Kasumi-1 (cell line): ENCODE results near the gene PTK7.
"Not testable (repeated sequence)": the region's sequence is repeated elsewhere in the genome, so short reads cannot be mapped to it uniquely, and the experiment has no call there.

ENCODE experiments used
- DNase-seq, 2 experiments: peaks; one replicate each; lab custom pipeline; 2025; lab: John Stamatoyannopoulos, UW

Gene PTK7

DNA sequence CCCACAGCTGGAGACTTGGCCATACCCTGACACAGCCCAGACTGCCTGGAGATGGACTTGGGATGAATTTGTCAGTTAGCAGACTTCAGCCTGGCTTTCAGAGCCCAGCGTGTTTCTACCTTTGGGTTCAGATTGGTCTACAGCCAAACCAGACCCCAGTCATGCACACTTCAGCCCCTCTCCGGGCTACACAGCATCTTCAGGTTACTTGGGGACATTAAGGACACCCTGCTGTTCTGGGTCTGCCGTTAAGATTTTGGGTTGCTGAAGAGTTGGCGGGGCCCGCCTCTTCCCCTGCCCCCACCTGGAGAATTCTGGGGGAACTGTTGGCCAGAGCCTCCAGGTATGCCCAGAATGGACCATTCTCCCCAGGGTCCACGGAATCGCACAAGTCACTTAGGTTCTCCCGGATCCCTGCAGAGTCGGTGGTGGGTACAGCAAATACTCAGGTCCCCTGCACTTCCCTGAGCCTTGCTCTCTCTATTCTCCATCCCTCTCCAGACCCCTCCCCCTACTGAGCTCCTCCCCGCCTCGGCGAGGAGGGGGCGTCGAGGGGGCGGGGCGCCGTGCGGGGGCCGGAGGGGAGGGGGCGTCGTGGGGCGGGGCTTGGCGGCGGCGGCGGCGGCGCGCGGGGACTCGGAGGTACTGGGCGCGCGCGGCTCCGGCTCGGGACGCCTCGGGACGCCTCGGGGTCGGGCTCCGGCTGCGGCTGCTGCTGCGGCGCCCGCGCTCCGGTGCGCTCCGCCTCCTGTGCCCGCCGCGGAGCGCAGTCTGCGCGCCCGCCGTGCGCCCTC, at the start of gene PTK7:
Gene PTK7, plus strand, starts transcription at position 645 of the 794 bp plus-strand sequence. CDS start 175 bp downstream, outside the sequence.
- DNase-seq: peak; percentile 66 to 79

DNA sequence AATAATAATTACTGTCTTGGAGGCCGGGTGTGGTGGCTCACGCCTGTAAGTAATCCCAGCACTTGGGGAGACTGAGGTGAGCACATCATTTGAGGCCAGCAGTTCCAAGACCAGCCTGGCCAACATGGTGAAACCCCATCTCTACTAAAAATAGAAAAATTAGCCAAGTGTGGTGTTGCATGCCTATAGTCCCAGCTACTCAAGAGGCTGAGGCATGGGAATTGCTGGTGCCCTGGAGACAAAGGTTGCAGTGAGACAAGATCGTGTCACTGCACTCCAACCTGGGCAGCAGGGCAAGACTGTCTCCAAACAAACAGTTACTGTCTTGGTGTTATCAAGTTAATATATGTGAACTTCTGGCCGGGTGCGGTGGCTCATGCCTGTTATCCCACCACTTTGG, 49.7 kb upstream of the PTK7 start:
- no peak for DNase-seq

DNA sequence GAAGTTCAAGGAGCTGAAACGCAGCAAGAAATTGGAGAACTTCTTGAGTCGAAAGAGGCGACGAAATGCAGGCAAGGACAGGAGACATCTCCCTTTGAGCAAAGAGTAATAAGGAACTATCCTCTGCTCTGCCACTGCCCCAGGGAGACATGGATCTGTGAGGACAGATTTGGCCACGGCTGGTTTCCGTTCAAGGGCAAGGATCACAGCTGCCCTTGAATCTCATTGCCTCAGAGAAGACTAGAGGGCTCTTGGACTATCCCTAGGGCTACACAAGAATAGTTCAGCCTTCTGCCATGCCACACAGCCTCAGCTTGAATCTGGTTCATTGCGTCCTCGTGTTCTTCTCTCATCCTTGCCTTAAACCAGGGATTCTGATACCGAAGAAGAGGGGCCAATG, 47.0 kb upstream of the PTK7 start:
- DNase-seq: no peak

DNA sequence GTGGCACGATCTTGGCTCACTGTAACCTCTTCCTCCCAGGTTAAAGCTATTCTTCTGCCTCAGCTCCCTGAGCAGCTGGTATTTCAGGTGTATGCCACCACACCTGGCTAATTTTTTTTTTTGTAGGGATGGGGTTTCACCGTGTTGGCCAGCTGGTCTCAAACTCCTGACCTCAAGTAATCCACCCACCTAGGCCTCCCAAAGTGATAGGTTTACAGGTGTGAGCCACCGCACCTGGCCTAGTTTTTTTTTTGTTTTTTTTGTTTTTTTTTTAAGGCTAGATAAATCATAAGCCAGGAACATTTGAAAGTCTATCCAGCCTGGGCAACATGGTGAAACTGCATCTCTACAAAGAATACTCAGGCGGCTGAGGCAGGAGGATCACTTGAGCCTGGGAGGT, 43.8 kb upstream of the PTK7 start:
- DNase-seq: no peak

DNA sequence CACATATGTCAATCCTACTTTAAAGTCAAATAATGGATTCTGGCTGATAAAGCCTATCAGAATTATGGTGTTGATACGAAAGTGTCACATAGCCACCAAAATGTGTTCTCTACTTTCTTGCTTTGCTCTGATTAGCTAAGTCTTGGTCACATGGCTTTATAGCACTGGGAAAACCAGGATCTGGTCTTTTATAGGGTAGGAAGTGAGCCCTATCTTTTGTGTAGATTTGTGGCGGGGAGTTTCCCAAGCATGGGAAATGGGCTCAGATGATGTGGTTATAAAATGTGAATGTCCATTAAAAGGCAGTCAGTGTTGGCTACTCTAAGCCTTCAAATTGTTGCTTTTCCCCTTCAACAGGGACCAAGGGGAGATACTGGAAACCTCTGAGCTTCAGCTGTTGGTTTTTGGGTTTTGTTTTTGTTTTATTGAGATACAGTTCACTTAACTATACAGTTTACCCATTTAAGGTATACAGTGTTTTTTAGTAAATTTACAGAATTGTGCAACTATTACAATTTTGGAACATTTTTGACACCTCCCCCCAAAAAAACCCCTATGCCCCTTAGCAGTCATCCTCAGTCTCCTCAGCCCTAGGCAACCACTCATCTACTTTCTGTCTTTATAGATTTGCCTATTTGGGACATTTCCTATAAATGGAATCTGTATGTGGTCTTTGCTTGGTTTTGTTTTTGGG, 42.5 kb upstream of the PTK7 start:
- DNase-seq: no peak

DNA sequence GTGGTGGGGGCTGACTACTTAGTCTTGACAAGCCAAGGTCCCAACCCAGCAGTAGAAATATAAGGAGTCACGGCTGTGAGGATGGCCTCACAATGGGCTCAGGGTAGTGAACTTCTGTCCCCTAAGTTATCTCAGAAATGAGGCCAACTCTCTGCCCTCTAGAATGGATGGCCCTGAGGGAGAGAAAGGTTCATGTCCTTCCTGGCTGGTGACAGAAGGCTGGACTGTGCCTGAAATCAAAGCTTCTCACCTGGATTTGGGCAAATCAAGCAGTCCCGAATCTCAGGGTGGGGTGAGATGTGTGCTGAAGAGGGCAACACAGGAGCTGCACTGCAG, 42.0 kb upstream of the PTK7 start:
- DNase-seq: no peak

DNA sequence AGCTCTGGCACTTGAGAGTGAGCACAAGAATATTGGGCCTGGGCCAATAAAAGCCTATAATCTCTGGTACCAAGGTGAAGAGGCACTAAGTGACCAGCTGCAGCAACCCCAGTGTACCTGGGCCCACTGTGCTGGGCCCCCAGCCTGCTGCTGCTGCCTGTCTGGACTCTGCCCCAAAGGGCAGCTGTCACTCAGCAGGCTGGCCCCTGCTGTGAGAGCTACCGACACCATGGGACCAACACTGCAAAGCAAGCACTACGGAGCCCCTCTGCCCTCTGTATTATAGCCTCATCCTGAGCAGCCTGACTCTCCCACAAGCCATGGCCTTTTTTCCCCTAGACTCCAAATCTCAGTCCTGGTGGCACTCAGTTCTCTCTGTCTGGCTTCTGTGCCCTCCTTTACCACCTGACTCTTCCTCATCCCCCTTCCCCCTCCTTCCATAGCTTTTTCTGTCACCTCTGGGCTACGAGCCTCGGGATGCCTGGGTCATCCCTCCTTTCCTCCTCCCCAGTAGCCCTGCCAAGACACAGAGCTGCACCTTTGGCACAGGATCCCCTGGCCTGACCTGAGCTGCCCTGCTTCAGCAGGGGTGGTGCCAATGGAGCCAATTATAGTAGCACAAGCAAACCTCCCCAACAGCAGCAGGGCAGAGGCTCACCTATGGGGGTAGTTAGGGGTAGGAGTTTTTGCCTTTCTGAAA, 40.5 kb upstream of the PTK7 start:
- DNase-seq: no peak

DNA sequence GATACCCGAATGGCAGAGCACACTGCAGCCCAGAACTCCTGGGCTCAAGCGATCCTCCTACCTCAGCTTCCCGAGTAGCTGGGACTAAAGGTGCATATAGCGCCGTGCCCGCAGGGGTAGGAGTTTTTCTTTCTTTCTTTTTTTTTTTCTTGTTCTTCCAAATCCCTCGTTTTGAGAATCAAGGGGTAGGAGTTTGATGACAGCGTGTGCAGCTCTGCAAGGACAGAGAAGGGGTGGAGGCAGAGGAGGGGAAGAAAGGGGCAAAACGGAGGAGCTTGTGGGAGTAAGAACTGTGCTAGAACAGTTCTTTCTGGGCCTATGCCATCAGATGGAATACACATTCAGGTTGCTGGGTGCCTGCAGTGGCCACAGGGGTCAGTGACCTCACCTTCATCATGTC, 39.4 kb upstream of the PTK7 start:
- DNase-seq: no peak

DNA sequence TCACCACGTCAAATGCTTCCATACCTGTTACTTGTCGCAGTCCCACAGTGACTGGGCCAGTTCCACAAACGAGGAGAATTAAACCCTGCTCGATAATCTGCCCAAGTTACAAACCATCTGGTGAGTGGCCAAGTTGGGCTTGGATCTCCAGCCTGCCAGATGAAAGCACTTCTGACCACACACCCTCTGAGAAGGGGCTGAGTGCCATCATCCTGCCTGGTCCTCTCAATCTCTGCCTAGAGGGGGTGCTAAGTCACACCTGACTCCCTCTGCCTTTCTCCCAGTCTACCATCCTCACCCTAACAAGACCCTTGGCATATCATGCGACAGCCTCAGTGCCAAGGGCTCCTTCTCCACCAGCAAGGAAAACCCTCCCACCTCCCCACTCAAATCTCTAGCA, 38.9 kb upstream of the PTK7 start:
- no peak for DNase-seq

DNA sequence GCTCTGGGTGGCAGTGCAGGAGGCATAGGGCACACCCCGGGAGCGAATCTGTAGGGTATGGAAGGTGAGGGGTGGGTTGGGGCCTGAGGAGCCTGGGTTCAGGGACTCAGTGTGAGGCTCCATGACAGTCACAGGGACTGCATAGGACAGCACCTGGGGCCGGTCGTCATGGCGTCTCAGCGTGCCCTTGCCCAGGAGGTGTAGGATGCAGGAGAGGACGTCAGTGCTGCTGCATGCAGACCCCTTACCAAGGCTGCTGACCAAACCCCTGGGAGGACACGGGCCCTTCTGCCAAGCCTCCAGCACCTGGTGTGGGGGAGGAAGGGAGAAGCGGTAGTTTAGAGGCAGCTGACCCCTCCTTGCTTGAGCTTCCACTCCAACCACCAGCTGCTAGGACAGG, 38.4 kb upstream of the PTK7 start:
- DNase-seq: no peak

DNA sequence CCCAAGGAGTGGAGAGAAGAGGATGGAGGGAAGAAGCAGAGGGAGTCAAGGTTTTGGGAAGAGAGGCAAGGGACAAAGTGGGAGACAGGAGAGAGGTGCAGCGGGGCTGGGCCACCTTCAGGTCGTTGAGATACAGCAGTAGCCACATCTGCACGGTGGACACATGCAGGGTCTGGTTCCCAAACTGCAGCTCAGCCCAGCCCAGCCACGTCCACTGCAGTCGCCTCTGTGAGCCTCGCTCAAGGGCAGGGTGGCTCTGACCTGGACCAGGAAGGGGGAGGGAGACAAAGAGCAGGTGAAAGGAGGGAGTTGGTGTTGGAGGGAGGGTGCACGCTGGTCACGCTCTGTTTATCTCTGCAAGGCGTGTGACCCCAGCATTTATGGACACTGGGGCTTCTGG, 37.4 kb upstream of the PTK7 start:
- DNase-seq: no peak

DNA sequence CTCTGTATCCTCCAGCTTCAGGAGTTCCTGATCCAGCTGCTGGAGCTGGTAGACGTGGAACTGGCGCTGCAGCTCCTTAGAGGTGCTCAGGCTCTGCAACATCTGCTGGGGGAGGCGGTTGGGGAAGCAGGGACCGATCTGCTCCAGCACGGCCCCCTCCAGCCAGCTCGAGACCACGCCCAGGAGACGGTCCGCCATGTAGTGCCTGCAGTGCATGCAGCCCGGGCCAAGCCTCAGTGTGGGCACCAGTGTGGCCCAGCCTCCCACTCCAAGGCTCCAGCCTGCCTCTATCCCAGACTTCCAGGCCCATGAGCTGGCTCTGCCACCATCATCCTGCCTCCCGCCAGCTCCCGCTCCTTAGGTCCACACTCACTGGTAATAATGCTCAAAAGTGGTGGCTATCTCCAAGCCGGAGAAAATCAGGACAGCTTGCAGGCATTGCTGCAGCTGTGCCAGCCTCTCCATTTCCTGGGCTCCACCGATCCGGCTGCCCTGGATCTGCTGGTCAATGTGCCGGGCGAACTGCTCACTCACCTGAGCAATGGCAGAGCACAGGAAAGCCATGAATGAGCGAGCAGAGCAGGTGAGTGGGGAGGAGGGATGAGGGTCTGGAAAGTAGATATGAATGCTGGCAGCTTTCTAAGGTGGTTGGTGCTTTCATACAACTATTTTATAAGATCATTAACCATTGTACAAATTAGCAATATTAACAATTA, 35.4 kb upstream of the PTK7 start:
- no peak for DNase-seq

DNA sequence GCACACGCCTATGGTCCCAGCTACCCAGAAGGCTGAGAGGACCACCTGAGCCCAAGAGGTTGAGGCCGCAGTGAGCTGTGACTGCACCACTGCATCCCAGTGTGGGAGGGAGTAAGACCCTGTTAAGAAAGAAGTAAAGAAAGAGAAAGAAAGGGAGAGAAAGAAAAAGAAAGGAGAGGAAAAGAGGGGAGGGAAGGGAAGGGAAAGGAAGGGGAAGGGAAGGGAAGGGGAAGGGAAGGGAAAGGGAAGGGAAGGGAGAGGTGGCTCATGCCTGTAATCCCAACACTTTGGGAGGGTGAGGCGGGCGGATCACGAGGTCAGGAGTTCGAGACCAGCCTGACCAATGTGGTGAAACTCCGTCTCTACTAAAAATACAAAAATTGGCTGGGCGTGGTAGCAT, 34.6 kb upstream of the PTK7 start:
- not testable (repeated sequence) for DNase-seq

DNA sequence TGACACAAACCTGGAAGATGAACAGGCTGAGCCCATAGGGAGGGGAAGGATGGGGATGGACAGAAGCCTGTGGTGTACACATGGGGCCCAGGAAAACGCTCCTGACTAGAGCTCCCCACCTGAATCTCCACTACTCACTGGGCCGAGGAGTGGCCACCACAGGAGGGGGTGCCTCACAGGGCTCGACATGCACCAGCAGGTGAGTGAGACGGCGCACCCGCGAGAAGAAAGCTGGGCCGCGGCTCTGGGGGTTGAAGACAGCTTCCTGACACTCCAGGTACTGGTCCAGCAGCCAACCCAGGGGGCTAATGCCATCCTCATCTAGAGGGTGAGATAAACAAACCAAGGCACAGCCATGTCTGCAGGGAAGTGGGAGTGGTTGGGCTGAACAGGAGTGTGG, 32.8 kb upstream of the PTK7 start:
- DNase-seq: no peak

DNA sequence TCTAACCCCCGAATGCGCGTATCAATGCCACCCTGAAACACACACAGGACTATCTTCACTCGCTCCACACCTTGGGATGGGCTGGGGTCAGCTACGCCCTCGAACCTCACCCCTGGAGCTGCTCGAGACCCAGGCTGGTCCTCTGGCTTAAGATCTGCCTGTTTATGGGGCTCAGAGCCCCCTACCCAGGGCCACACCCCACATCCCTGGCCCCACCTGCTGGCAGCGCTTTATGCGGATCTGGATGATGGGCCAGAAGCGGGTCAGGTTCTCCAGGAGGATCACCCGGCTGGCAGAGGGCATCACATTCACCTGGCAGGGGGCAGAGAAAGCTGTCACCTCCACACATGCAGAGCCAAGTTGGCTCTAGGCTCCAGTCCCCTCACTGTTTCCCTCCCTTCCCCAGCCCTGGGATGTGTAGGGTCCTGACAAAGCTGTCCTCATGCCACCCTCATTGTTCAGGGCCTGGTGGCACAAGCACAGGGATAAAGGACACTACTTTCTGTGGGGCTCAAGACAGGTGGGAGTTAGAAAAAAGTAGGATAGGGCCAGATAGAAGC, 30.7 kb upstream of the PTK7 start:
- DNase-seq: no peak

DNA sequence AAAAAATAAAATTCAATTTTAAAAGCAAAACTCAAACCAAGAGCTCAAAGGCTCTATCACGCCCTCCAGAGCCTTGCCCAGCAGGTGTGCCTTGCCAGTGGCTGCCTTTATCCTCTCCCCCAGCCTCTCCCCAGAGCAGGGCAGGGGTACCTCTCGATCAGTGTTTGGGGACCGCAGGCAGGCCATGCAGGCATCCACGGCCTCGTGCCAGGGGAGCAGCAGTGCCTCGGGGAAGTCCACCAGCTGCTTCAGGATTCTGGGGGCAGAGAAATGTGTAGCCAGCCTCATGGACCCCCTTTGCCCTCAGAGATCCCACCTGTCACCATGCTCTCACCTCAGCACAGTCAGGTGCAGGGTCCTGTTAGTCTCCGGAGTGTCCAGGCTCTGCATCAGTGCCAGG, 28.1 kb upstream of the PTK7 start:
- DNase-seq: no peak

DNA sequence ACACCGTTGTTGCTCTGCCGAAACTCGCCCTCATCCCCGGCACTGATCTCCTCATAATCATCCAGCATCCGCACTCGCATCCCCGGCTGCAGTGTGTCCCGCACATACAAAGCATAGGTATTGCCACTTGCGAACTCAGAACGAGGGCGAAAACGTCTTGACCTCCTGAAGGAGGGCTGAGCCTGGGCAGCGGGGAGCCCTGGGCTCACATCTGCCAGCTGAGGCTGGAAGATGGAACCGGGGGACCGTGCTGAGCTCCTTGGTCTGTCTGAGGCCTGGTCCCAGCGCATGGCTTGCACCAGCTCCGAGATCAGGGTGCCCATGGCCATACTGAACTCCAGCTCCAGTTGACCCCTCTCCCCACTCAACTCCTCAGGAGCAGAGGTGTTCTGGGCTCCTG, 25.1 kb upstream of the PTK7 start:
- no peak for DNase-seq

DNA sequence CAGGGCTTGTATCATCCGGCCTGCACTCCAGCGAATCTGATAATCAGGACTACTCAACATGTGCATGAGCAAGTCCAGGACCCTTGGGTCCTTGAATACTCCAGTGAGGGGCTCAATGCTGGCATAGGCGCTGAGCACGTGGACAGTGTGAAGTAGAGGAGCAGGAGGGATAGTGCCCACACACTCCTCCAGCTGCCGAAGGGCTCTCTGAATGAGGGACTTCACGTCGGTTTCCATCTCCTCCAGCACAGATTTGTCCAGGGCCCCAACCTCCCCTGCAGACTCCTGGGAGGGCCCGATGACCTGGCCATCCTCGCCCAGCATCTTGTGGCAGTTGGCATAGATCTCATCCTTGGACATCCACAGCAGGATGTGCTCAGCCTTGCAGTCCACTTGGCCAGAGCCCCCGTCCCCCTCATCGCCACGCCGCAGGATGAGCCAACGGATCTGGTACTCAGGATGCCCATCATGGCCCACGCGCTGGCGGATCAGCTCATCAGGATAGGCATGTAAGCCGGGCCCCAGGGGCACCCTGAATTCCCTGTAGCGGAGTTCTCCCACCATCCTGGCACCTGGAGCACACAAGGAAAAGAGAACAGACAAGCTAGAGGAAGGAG, 23.8 kb upstream of the PTK7 start:
- DNase-seq: no peak

DNA sequence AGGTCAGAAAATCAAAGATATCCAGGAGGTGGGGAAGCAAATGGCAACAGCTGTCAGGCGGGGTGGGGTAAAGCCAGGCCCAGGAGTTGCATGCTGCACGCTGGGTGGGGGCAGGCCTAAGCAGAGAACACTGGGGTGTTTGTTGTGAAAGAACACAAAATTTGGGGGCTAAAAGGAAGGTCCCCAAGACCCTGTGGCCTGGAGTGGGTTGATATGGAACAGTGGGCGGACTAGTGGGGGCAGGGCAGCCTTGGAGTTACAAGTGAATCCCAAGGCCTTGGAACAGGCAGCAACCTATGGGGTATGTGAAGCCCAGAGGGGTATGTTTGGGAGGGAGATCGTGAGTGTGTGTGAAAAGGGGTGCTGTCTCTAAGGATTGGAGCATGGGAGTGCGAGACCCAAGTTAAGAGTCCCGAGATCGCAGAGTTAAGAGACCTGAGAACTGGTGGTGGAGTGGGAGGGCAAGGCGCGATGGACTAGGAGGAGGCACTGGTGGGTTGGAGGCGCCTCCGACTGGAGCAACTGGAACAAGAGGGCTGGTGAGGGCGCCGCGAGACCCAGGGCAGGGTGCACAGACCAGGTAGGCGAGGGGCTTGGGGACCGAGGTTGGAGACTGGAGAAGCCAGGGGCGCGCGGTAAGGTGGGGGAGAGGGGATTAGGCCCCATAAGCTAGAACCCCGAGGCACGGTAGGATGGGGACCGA, 23.1 kb upstream of the PTK7 start:
- DNase-seq: peak; percentile 36 to 40

DNA sequence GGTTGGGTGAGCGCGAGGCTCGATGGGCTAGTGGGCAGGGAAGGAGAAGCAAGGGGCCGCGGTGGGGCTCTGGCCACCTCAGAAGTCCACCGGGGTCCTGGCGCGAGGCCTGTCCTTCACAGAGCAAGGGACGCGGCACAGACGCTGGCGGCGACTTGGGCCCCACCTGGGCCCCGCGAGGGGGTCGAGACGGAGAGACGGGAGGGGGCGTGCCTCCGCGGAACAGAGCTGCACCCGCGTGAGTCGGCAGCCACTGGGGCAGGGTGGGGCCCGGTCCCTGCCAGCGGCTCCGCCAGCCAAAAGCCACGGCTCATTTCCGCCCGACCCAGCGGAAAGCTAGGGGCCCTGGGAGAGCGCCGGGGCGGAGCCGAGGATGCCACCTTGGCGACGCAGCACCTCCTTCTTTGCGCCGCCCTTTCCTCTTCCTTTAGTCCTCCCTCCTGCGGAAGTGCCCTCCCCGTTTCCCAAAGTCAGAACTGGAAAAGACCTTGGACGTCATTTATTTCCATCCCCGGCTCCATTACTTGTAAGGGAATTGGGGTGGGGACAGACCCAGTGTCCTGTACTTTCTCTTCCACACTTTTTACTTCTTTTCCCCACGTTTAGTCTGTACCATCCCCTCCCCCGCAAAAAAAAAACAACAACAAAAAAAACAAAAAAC, 22.4 kb upstream of the PTK7 start, which contains the start of gene CUL7:
Gene CUL7, minus strand, starts transcription at position 307 of the 661 bp plus-strand sequence. CDS start 1,063 bp downstream, outside the sequence.
- DNase-seq: peak; percentile 95 to 96
